ENCODE measurements around the gene EXPH5.

EXPH5 gene

GRCh38 chr11:108486828-108487227, 106.7 kb downstream of the EXPH5 start:
- TF ChIP-seq ZFP3 (CRISPR knock-in tag; IDR thresholded peaks at IDR 0.05) (no peak), BACH2 (CRISPR knock-in tag; IDR thresholded peaks at IDR 0.05; ENCODE audit: borderline replicate concordance) (no peak), TCF4 (CRISPR knock-in tag; IDR thresholded peaks at IDR 0.05; ENCODE audit: borderline replicate concordance) (no peak), PPARA (CRISPR knock-in tag; IDR thresholded peaks at IDR 0.05; ENCODE audit: borderline replicate concordance) (no peak), ZFP30 (CRISPR knock-in tag; IDR thresholded peaks at IDR 0.05) (no peak), GLIS3 (CRISPR knock-in tag; IDR thresholded peaks at IDR 0.05) (no peak), ZNF8 (CRISPR knock-in tag; IDR thresholded peaks at IDR 0.05) (no peak), ZNF565 (CRISPR knock-in tag; conservative IDR thresholded peaks at IDR 0.05; ENCODE audit: low read depth) (no peak), OSR1 (CRISPR knock-in tag; IDR thresholded peaks at IDR 0.05) (no peak), ESRRG (CRISPR knock-in tag; IDR thresholded peaks at IDR 0.05) (no peak)
- TF ChIP-seq, protein P1, sequence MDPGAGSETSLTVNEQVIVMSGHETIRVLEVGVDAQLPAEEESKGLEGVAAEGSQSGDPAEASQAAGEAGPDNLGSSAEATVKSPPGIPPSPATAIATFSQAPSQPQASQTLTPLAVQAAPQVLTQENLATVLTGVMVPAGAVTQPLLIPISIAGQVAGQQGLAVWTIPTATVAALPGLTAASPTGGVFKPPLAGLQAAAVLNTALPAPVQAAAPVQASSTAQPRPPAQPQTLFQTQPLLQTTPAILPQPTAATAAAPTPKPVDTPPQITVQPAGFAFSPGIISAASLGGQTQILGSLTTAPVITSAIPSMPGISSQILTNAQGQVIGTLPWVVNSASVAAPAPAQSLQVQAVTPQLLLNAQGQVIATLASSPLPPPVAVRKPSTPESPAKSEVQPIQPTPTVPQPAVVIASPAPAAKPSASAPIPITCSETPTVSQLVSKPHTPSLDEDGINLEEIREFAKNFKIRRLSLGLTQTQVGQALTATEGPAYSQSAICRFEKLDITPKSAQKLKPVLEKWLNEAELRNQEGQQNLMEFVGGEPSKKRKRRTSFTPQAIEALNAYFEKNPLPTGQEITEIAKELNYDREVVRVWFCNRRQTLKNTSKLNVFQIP (CRISPR knock-in tag; IDR thresholded peaks at IDR 0.05; ENCODE audit: borderline replicate concordance, low read depth), result no peak
- TF ChIP-seq, protein P2, sequence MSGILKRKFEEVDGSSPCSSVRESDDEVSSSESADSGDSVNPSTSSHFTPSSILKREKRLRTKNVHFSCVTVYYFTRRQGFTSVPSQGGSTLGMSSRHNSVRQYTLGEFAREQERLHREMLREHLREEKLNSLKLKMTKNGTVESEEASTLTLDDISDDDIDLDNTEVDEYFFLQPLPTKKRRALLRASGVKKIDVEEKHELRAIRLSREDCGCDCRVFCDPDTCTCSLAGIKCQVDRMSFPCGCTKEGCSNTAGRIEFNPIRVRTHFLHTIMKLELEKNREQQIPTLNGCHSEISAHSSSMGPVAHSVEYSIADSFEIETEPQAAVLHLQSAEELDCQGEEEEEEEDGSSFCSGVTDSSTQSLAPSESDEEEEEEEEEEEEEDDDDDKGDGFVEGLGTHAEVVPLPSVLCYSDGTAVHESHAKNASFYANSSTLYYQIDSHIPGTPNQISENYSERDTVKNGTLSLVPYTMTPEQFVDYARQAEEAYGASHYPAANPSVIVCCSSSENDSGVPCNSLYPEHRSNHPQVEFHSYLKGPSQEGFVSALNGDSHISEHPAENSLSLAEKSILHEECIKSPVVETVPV (CRISPR knock-in tag; IDR thresholded peaks at IDR 0.05), result no peak
- no peak for ATAC-seq

DNA sequence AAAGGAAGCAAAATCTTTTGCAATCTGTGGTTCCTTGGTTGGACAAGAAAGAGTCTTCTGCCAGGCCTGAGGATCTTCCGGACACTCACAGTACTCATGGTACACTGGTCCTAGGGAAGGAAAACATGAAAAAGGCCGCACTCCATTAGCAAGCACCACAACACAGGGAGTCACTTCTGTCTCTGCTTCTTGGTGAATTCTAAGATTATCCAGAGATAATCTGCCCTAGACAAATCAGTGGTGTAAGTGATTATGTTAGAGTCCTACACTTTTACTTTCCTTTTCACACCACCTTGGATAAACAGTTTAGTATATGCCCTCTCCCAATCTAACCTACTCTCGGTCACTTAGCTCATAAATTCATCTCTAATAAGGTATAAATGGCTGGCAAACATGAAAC, 107.2 kb downstream of the EXPH5 start:
- TF ChIP-seq RARB (CRISPR knock-in tag; IDR thresholded peaks at IDR 0.05) (no peak), GLIS3 (CRISPR knock-in tag; IDR thresholded peaks at IDR 0.05) (no peak)
- no peak for ATAC-seq

- no peak for ATAC-seq
- TF ChIP-seq ZNF8 (CRISPR knock-in tag; IDR thresholded peaks at IDR 0.05) (no peak), PPARA (CRISPR knock-in tag; IDR thresholded peaks at IDR 0.05; ENCODE audit: borderline replicate concordance) (no peak), TCF4 (CRISPR knock-in tag; IDR thresholded peaks at IDR 0.05; ENCODE audit: borderline replicate concordance) (no peak), BACH2 (CRISPR knock-in tag; IDR thresholded peaks at IDR 0.05; ENCODE audit: borderline replicate concordance) (no peak), ZNF565 (CRISPR knock-in tag; conservative IDR thresholded peaks at IDR 0.05; ENCODE audit: low read depth) (no peak), TOX (CRISPR knock-in tag; IDR thresholded peaks at IDR 0.05; ENCODE audit: borderline replicate concordance) (no peak), ZFP3 (CRISPR knock-in tag; IDR thresholded peaks at IDR 0.05) (no peak), OSR1 (CRISPR knock-in tag; IDR thresholded peaks at IDR 0.05) (no peak), ZC3H10 (CRISPR knock-in tag; IDR thresholded peaks at IDR 0.05) (no peak), ZFP30 (CRISPR knock-in tag; IDR thresholded peaks at IDR 0.05) (no peak), RARB (CRISPR knock-in tag; IDR thresholded peaks at IDR 0.05) (no peak), PATZ1 (CRISPR knock-in tag; IDR thresholded peaks at IDR 0.05; ENCODE audit: borderline replicate concordance) (no peak), ZNF70 (CRISPR knock-in tag; IDR thresholded peaks at IDR 0.05) (no peak)
- TF ChIP-seq, protein P3, sequence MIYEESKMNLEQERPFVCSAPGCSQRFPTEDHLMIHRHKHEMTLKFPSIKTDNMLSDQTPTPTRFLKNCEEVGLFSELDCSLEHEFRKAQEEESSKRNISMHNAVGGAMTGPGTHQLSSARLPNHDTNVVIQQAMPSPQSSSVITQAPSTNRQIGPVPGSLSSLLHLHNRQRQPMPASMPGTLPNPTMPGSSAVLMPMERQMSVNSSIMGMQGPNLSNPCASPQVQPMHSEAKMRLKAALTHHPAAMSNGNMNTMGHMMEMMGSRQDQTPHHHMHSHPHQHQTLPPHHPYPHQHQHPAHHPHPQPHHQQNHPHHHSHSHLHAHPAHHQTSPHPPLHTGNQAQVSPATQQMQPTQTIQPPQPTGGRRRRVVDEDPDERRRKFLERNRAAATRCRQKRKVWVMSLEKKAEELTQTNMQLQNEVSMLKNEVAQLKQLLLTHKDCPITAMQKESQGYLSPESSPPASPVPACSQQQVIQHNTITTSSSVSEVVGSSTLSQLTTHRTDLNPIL (CRISPR knock-in tag; IDR thresholded peaks at IDR 0.05; ENCODE audit: low read depth), result no peak
Measured at GRCh38 chr11:108483163-108483562, 110.4 kb downstream of the EXPH5 start.

DNA sequence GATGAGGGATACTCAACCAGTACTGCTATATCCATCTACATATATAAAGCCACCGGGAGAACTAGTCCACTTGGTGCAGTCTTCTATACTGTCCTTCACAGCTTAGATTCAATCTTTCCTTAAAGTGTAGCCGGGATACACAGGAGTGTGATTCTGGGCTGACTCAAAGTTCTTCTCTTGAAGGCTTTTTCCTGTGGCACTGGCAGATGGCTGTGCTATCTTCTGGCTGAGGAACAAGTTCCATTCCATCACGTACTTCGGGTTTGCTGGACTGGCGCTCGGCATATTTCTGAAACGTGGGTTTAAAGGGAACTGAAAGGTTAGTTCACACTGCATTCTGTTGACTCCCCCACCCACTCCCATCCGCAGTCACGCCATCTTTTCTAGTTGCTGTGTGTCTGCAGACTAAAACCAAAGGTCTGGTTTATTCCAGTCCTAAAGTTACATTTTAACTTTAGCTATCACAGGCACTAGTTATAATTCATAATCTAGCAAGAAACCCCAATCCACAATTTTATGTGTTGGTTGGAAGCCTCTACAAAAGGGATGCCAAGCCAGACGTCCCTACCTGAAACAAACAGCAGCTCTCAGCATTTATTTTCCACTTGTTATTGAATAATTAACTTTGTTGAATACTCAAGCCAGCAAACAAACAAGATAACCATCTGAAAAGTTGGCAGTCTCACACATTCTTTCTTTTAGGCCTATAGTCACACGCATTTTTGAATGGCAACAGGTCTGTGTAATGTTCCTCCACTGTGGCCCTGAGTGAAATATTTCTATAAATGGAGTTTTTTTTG, 118.7 kb downstream of the EXPH5 start:
- ATAC-seq, result no peak
- TF ChIP-seq RARB (CRISPR knock-in tag; IDR thresholded peaks at IDR 0.05) (no peak), PPARA (CRISPR knock-in tag; IDR thresholded peaks at IDR 0.05; ENCODE audit: borderline replicate concordance) (no peak), GLIS3 (CRISPR knock-in tag; IDR thresholded peaks at IDR 0.05) (no peak), ZFP3 (CRISPR knock-in tag; IDR thresholded peaks at IDR 0.05) (no peak), TCF4 (CRISPR knock-in tag; IDR thresholded peaks at IDR 0.05; ENCODE audit: borderline replicate concordance) (no peak), CSDC2 (CRISPR knock-in tag; IDR thresholded peaks at IDR 0.05) (no peak), ARNTL (CRISPR knock-in tag; IDR thresholded peaks at IDR 0.05; ENCODE audit: borderline replicate concordance, low read depth) (no peak), TOX (CRISPR knock-in tag; IDR thresholded peaks at IDR 0.05; ENCODE audit: borderline replicate concordance) (no peak), SNAI2 (CRISPR knock-in tag; IDR thresholded peaks at IDR 0.05) (no peak), PATZ1 (CRISPR knock-in tag; IDR thresholded peaks at IDR 0.05; ENCODE audit: borderline replicate concordance) (no peak)
- TF ChIP-seq, protein P3 (CRISPR knock-in tag; IDR thresholded peaks at IDR 0.05; ENCODE audit: low read depth), result no peak
- TF ChIP-seq, protein P2 (CRISPR knock-in tag; IDR thresholded peaks at IDR 0.05), result no peak
